BE2C (cell line): ENCODE measurements around the gene KLF11.

Experiments
- DNase-seq: peaks from one replicate; pipeline ENCODE4 v3.0.0-alpha.2; 2020
- H3K27me3 ChIP-seq: fragments of 250-450 bp; sonication (Bioruptor Pico); 2 replicates; pipeline ENCODE4 v1.5.1; 2020; ENCODE audit warnings: mild to moderate bottlenecking
- H3K36me3 ChIP-seq: fragments of 250-450 bp; sonication (Bioruptor Pico); 2 replicates; pipeline ENCODE4 v1.5.1; 2020; ENCODE audit warnings: mild to moderate bottlenecking
- H3K4me1 ChIP-seq: fragments of 250-450 bp; sonication (Bioruptor Pico); 2 replicates; pipeline ENCODE4 v1.5.1; 2020
- H3K4me3 ChIP-seq: 2 replicates; pipeline ENCODE4 v1.5.1; 2011; ENCODE audit warnings: low read depth, low read length
- H3K9me3 ChIP-seq: fragments of 250-450 bp; sonication (Bioruptor Pico); 2 replicates; pipeline ENCODE4 v1.5.1; 2020
- TF ChIP-seq, protein P1 (sequence below): IDR thresholded peaks from 2 replicates; pipeline ENCODE4 v1.5.1; 2012; ENCODE audit warnings: mild to moderate bottlenecking, low read depth, low read length

The KLF11 gene

DNA sequence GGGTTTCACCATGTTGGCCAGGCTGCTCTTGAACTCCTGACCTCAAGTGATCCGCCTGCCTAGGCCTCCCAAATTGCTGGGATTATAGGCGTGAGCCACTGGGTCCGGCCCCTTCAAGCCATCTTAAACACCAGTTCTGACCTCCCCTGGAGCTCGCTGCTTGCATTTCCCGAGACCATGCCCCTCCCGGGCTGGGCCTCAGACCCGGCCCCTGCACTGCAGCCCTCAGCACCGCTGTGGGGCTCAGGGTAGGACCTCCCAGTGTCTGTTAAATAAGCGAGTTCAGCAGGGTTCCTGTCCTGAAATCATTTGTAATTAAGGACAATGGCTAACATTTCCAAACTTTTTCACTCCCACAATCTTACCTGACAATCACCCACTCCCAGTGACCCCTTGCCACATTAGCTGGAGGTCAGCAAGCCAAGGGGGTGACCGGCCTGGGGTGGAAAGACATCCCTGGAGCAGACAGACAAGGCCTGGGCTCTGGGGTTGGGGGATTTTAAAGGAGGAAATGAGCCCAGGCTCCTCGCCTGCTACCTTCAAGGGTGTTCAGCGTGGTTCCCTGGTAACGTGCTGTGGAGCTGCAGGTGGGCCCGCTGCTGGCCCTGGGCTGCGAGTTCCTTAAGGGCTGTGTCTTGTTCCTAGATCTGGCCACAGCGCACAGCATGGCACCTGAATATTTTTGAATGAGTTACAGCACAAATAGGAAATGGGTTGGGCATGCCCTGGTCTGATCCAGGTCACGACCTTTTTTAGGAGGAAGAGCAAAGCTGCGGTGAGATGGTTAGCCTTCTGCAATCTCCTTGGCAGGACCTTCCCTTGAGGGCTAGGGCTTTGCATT lies 21.8 kb downstream of the KLF11 start:
- H3K4me1 ChIP-seq: 0 out of 2 replicates have a peak, but pooled peaks cover 2% of the 10 kb centered on the region
- TF ChIP-seq, protein P1, sequence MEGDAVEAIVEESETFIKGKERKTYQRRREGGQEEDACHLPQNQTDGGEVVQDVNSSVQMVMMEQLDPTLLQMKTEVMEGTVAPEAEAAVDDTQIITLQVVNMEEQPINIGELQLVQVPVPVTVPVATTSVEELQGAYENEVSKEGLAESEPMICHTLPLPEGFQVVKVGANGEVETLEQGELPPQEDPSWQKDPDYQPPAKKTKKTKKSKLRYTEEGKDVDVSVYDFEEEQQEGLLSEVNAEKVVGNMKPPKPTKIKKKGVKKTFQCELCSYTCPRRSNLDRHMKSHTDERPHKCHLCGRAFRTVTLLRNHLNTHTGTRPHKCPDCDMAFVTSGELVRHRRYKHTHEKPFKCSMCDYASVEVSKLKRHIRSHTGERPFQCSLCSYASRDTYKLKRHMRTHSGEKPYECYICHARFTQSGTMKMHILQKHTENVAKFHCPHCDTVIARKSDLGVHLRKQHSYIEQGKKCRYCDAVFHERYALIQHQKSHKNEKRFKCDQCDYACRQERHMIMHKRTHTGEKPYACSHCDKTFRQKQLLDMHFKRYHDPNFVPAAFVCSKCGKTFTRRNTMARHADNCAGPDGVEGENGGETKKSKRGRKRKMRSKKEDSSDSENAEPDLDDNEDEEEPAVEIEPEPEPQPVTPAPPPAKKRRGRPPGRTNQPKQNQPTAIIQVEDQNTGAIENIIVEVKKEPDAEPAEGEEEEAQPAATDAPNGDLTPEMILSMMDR: no peak
- no peaks in the 10 kb centered on the region for H3K9me3 ChIP-seq
- no peaks in the 10 kb centered on the region for H3K27me3 ChIP-seq
- no peak overlapping the region for H3K4me3 ChIP-seq
- no peaks in the 10 kb centered on the region for H3K36me3 ChIP-seq
- DNase-seq: no peak

DNA sequence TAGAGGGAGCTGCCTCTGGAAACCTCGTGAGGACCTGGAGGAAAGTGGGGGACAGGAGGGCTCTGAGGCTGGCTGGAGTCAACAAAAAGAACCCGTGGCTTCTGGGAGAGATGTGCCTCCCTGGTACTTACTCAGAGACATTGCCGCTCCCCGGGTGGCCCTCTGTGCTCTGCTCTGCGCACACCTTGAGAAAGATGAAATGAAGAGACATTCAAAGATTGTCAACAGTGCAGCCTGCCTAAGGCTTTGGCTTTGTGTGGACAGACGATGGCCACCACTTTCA lies 22.4 kb downstream of the KLF11 start:
- H3K9me3 ChIP-seq: no peaks in the 10 kb centered on the region
- DNase-seq: no peak
- no peaks in the 10 kb centered on the region for H3K4me1 ChIP-seq
- TF ChIP-seq, protein P1: no peak
- H3K27me3 ChIP-seq: no peaks in the 10 kb centered on the region
- H3K36me3 ChIP-seq: no peaks in the 10 kb centered on the region
- H3K4me3 ChIP-seq: no peak overlapping the region

DNA sequence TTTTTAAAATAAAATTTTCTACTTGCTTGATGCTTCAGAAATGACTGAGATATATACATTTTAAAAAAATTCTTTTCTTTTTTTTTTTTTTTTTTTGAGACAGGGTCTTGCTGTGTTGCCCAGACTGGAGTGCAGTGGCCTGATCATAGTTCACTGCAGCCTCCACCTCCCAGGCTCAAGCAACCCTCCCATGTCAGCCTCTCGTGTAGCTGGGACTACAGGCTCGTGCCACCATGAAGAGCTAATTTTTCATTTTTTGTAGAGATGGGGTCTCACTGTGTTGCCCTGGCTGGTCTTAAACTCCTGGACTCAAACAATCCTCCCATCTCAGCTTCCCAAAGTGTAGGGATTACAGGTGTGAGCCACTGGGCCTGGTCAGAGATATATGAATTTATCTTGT lies 24.0 kb downstream of the KLF11 start:
- no peaks in the 10 kb centered on the region for H3K27me3 ChIP-seq
- no peaks in the 10 kb centered on the region for H3K9me3 ChIP-seq
- TF ChIP-seq, protein P1: no peak
- no peak for DNase-seq
- no peaks in the 10 kb centered on the region for H3K36me3 ChIP-seq
- H3K4me1 ChIP-seq: no peaks in the 10 kb centered on the region
- H3K4me3 ChIP-seq: no peak overlapping the region

DNA sequence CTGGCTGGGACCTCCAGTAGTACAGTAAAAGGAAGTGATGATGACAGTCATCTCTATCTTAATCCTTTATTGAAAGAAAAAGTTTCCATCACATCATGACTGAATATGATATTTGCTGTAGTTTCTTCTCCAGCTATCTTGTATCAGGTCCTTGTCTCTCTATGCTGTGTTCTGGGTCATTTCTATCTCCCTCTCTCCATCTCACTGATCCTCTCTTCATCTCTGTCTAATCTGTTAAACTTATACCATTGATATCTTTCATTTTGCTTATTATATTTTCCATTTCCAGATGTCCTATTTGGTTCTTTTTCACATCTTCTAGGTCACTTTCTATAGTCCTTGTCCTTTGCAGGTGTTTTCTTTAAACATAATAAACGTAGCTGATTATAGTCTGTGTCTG lies 24.5 kb downstream of the KLF11 start:
- Histone ChIP-seq H3K9me3 (no peaks in the 10 kb centered on the region), H3K4me3 (no peak overlapping the region), H3K27me3 (no peaks in the 10 kb centered on the region), H3K4me1 (no peaks in the 10 kb centered on the region), H3K36me3 (no peaks in the 10 kb centered on the region)
- TF ChIP-seq, protein P1: no peak
- no peak for DNase-seq

DNA sequence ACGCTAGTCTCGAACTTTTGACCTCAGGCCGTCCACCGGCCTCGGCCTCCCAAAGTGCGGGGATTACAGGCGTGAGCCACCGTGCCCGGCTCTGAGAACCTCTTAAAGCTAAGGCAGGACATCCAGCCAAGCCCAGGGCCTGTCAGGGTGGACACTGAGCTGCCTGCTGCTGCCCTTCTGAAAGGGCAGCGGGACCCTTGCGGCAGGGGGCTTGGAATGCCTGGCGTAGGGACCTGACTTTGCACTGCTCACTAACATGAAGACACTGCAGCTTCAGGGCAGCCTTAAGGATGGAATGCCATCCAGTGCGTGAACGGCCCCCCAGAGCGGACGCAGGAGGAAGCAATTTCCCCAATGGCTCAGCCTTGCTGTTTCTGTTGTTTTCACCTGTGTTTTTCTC lies 27.8 kb downstream of the KLF11 start:
- Histone ChIP-seq H3K36me3 (no peaks in the 10 kb centered on the region), H3K4me1 (no peaks in the 10 kb centered on the region), H3K4me3 (no peak overlapping the region), H3K27me3 (peaks cover 28% of the 10 kb centered on the region), H3K9me3 (no peaks in the 10 kb centered on the region)
- DNase-seq: no peak
- TF ChIP-seq, protein P1: no peak

DNA sequence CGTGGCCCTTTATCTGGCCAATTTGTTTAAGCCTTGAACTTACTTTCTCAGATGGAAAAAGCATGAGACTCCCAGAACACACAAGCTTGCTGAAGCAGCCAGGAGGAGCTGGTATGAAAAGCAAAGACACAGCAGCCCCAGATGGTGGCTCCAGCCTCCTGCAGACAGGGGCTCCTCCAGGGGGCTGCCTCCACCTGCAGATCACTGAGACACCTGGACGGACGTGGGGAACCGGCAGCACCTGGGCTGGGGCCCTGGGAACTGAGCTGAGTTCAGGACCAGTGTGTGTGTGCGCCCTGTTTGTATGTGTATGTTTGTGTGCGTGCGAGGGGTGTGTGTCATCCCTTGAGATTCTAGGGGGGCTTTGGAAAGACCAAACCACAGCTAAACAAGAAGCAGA lies 28.2 kb downstream of the KLF11 start:
- TF ChIP-seq, protein P1: no peak
- Histone ChIP-seq H3K27me3 (peaks cover 32% of the 10 kb centered on the region), H3K4me3 (no peak overlapping the region), H3K36me3 (no peaks in the 10 kb centered on the region), H3K9me3 (no peaks in the 10 kb centered on the region), H3K4me1 (no peaks in the 10 kb centered on the region)
- no peak for DNase-seq
